Measurements from ENCODE around the gene FGR. TPM values are rescaled to one million over a fixed set of nuclear protein-coding genes. Genes with fewer than 3 reads are reported as not detected.

The FGR gene
- total and polyA plus RNA-seq, 12 donors, result 1.5 to 51.9 (median 9.6) TPM

DNA sequence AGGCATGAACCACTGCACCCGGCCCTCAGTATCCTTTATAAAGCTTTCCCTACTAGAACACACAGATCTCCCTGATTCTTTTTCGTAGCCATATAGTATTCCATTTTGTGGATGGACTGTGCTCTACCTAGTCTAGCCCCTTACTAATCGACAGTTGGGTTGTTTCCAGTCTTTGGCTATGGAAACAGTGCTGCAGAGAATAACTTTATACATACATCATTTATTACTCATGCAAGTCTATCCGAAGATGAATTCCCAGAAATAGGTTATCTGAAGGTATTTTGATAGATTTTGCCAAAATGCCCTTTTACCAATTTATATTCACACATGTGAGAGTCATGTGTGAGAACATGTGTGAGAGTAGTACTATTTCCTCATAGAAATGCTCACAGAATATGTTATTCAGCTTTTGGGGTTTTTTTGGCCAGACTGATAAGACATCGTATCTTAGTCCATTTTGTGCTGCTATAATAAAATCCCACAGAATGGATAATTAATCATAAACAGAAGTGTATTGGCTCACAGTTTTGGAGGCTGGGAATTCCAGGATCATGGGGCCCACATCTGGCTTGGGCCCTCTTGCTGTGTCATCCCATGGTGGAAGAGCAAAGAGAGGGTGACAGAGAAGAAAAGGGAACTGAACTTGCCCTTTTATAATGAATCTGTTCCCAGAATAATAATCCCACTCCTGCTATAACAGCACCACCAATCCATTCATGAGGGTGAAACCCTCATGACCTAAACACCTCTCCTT, 17.3 kb upstream of the FGR start:
- no peaks in the 10 kb centered on the region for H3K9me3 ChIP-seq (replicated peaks in 1 of 3)
- WGBS, 4 donors, result 86 to 90% (median 88%) methylated on average over 5 of the region's 5 CpGs
- no peaks in the 10 kb centered on the region for H3K36me3 ChIP-seq (replicated peaks in 1 of 2)
- H3K4me3 ChIP-seq, result no peak overlapping the region
- intact Hi-C loops (cut with DNase I), result no loop called here
- H3K27ac ChIP-seq, result no peak overlapping the region
- DNase-seq, result no peak
- peaks cover 8 to 19% of the 10 kb centered on the region in 2 donors for H3K4me1 ChIP-seq (replicated peaks in 1 of 2)
- H3K27me3 ChIP-seq, result no peaks in the 10 kb centered on the region
- TF ChIP-seq, protein P1, sequence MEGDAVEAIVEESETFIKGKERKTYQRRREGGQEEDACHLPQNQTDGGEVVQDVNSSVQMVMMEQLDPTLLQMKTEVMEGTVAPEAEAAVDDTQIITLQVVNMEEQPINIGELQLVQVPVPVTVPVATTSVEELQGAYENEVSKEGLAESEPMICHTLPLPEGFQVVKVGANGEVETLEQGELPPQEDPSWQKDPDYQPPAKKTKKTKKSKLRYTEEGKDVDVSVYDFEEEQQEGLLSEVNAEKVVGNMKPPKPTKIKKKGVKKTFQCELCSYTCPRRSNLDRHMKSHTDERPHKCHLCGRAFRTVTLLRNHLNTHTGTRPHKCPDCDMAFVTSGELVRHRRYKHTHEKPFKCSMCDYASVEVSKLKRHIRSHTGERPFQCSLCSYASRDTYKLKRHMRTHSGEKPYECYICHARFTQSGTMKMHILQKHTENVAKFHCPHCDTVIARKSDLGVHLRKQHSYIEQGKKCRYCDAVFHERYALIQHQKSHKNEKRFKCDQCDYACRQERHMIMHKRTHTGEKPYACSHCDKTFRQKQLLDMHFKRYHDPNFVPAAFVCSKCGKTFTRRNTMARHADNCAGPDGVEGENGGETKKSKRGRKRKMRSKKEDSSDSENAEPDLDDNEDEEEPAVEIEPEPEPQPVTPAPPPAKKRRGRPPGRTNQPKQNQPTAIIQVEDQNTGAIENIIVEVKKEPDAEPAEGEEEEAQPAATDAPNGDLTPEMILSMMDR (IDR thresholded peaks at IDR 0.05), result no peak
- no peak for TF ChIP-seq POLR2A (IDR thresholded peaks at IDR 0.05)

DNA sequence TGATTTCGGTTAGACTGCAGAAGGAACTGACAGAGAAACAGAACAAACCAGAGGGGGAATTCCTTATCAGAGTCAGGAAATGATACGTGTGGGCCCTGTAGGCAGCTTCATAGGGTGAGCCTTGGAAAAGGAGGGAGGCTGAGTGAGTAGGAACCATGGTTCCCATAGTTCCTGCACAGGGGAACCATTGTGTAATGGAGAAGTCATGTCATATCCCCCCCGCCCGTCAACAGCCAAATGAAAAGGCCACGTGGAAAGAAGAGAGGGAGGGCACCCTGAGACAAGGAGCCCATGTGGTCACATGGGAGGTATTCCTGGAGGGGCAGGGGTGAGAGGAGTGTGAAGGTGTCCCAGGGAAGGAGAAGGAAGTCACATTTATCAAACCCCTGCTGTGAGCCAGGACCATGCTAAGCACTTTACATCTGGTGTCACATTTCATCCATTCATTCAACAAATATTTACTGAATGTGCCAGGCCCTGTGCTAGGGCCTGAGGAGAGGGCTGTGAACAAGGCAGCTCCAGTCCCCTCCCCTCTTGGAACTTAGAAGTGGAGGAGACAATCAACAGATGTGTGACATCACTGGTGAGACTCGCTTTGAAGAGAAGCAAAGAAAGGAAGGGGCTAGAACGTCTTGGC, 15.7 kb upstream of the FGR start:
- Histone ChIP-seq H3K4me1 (replicated peaks in 1 of 2) (peaks cover 4 to 12% of the 10 kb centered on the region in 2 donors), H3K36me3 (replicated peaks in 1 of 2) (no peaks in the 10 kb centered on the region), H3K4me3 (no peak overlapping the region), H3K27ac (no peak overlapping the region), H3K9me3 (replicated peaks in 1 of 3) (no peaks in the 10 kb centered on the region), H3K27me3 (no peaks in the 10 kb centered on the region)
- TF ChIP-seq, protein P1 (IDR thresholded peaks at IDR 0.05), result no peak
- TF ChIP-seq POLR2A (IDR thresholded peaks at IDR 0.05), result no peak
- intact Hi-C loops (cut with DNase I), result no loop called here
- 54 to 68% (median 67%) methylated on average over 7 of the region's 7 CpGs for WGBS, 4 donors
- no peak for DNase-seq

DNA sequence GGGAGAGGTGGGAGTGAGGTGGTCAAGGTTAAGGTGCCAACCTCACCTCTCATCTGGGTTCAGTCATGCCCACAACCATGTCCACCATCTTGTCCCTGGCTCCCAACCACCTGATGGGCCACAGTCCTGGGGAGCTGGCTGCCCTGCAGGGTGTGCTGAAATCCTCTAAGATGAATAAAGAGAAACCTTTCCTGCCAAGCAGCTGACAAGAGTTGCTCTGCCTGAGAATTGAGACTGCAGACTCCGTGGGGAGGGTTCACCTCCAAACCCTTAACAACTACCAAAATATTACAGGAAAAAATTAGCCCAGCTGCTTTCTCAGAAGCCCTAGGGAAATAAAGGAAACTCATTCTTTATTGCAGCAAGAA, 15.2 kb upstream of the FGR start:
- no peak for DNase-seq
- Histone ChIP-seq H3K4me3 (no peak overlapping the region), H3K36me3 (replicated peaks in 1 of 2) (no peaks in the 10 kb centered on the region), H3K27me3 (no peaks in the 10 kb centered on the region), H3K9me3 (replicated peaks in 1 of 3) (no peaks in the 10 kb centered on the region), H3K4me1 (replicated peaks in 1 of 2) (peaks cover 0 to 8% of the 10 kb centered on the region in 2 donors), H3K27ac (no peak overlapping the region)
- intact Hi-C loops (cut with DNase I), result no loop called here
- 54 to 91% (median 70%) methylated on average over 1 of the region's 1 CpG for WGBS, 4 donors
- no peak for TF ChIP-seq POLR2A (IDR thresholded peaks at IDR 0.05)
- TF ChIP-seq, protein P1 (IDR thresholded peaks at IDR 0.05), result no peak

DNA sequence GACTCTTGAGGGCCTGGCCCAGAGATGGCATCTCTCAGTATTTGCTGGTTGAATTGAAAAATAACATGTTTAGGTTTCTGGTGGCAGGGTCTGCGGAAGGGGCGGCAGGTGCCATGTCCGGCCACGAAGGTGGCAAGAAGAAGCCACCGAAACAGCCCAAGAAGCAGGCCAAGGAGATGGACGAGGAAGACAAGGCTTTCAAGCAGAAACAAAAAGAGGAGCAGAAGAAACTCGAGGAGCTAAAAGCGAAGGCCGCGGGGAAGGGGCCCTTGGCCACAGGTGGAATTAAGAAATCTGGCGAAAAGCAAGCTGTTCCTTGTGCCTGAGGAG, 14.3 kb upstream of the FGR start:
- intact Hi-C loops (cut with DNase I), result no loop called here
- peaks cover 0 to 8% of the 10 kb centered on the region in 2 donors for H3K4me1 ChIP-seq (replicated peaks in 1 of 2)
- no peaks in the 10 kb centered on the region for H3K27me3 ChIP-seq
- WGBS, 4 donors, result 90 to 97% (median 95%) methylated on average over 11 of the region's 11 CpGs
- no peak for DNase-seq
- TF ChIP-seq, protein P1 (IDR thresholded peaks at IDR 0.05), result no peak
- TF ChIP-seq POLR2A (IDR thresholded peaks at IDR 0.05), result no peak
- no peak overlapping the region for H3K27ac ChIP-seq
- no peaks in the 10 kb centered on the region for H3K9me3 ChIP-seq (replicated peaks in 1 of 3)
- H3K4me3 ChIP-seq, result no peak overlapping the region
- H3K36me3 ChIP-seq (replicated peaks in 1 of 2), result no peaks in the 10 kb centered on the region

Data from adrenal gland (tissue), 12 donors.